ENCODE results near the gene SETD1A. TPM values are rescaled to one million over a fixed set of nuclear protein-coding genes. Genes with fewer than 3 reads are reported as not detected.
A peak's percentile ranks its signal among the peaks of the same experiment; 100 is the strongest.

SETD1A gene
- total and polyA plus RNA-seq, 2 donors (not counting 1 experiment from before 2014, with no cell fraction given) = 1.4 to 3.5 TPM

DNA sequence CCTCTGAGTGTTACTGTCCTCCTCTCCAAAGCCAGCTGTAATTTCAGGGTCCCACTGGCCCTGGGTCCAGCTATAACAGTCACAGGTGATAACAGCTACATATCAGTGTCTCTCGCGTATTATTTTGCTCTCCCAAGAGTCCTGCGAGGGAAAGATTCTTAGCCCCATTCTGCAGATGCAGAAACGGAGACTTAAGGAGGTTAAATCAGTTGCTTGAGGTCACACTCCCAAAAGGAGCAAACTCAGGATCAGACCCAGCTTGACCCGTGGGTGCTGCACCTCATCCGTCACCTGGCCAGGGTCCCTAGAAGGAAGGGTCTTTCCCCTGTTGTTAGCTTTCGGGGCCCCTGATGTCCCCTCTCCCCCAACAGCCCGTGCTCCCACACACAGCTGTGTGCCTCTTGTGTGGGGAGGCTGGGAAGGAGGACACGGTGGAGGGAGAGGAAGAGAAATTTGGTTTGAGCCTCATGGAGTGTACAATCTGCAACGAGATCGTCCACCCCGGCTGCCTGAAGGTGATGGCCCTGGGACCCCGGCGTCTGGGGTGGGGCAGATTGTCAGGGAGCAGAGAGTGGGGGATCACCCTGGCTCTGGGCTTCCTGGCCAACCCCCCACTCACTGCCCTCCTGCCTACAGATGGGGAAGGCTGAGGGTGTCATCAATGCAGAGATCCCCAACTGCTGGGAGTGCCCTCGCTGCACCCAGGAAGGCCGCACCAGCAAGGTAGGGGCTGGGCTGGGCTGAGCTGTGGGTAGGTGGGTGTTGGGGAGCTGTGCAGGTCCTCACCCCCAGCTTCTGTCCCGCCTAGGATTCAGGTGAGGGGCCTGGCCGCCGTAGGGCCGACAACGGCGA, 30.4 kb upstream of the SETD1A start:
- no peak overlapping the region for H3K9ac ChIP-seq (ENCODE audit: insufficient read depth, low read length)
- no peak overlapping the region for H2AFZ ChIP-seq (ENCODE audit: low read length)
- no peaks in the 10 kb centered on the region for H3K79me2 ChIP-seq (ENCODE audit: control insufficient read depth, insufficient read depth, low read length)
- DNase-seq (ENCODE audit: low read depth in 2 of 2) = no peak
- no peak for TF ChIP-seq CTCF (conservative IDR thresholded peaks at IDR 0.05 in 1 of 2, IDR thresholded peaks at IDR 0.05 in 1 of 2; ENCODE audit: low read depth in 1 of 2, low read length in 2 of 2)
- no peak for TF ChIP-seq EZH2 (IDR thresholded peaks at IDR 0.05; ENCODE audit: low read length, missing control alignments)
- H4K20me1 ChIP-seq (ENCODE audit: control insufficient read depth, extremely low read depth, insufficient read depth, low read length) = no peaks in the 10 kb centered on the region
- H3K27ac ChIP-seq (ENCODE audit: insufficient read depth, low read length) = no peak overlapping the region
- no peaks in the 10 kb centered on the region for H3K4me1 ChIP-seq (ENCODE audit: control insufficient read depth, extremely low read depth, insufficient read depth, low read length)
- H3K27me3 ChIP-seq (ENCODE audit: control insufficient read depth, insufficient read depth, low read length) = no peaks in the 10 kb centered on the region
- H3K4me2 ChIP-seq (ENCODE audit: extremely low read depth, insufficient read depth, low read length) = no peak overlapping the region
- no peak overlapping the region for H3K4me3 ChIP-seq (replicated peaks in 1 of 4; ENCODE audit: control extremely low read depth in 1 of 4, insufficient read depth in 1 of 4, low read depth in 3 of 4, low read length in 4 of 4)
- peaks cover 10% of the 10 kb centered on the region for H3K36me3 ChIP-seq (ENCODE audit: control insufficient read depth, insufficient read depth, low read length)
- H3K9me3 ChIP-seq (ENCODE audit: control insufficient read depth, insufficient read depth, low read depth, low read length) = no peaks in the 10 kb centered on the region

DNA sequence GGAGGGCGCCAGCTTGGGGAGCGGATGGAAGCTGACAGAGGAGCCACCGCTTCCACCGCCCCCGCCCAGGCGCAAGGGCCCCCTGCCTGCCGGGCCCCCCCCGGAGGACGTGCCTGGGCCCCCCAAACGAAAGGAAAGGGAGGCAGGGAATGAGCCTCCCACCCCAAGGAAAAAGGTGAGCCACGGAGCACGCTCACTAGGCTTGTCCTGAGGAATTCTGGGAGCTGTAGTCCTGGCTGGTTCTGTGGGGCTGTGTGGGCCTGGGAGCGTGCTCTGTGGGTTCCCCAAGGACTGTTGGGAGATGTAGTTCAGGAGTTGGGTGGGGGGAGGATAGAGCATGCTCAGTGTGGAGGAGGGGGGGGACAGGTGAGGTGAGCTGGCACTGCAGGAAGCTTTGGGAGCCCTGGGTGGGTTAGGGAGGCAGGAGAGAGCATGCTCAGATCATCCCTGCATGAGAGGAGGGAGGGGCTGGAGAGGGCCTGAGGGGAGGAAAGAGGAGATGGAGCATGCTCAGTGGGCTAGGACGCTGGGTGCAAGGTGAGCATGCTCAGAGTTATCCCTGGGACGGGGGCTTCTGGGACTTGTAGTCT, 29.7 kb upstream of the SETD1A start:
- Histone ChIP-seq H3K4me1 (ENCODE audit: control insufficient read depth, extremely low read depth, insufficient read depth, low read length) (no peaks in the 10 kb centered on the region), H3K9me3 (ENCODE audit: control insufficient read depth, insufficient read depth, low read depth, low read length) (no peaks in the 10 kb centered on the region), H3K79me2 (ENCODE audit: control insufficient read depth, insufficient read depth, low read length) (no peaks in the 10 kb centered on the region), H4K20me1 (ENCODE audit: control insufficient read depth, extremely low read depth, insufficient read depth, low read length) (no peaks in the 10 kb centered on the region), H3K4me3 (replicated peaks in 1 of 4; ENCODE audit: control extremely low read depth in 1 of 4, insufficient read depth in 1 of 4, low read depth in 3 of 4, low read length in 4 of 4) (no peak overlapping the region), H3K9ac (ENCODE audit: insufficient read depth, low read length) (no peak overlapping the region), H2AFZ (ENCODE audit: low read length) (no peak overlapping the region), H3K4me2 (ENCODE audit: extremely low read depth, insufficient read depth, low read length) (no peak overlapping the region), H3K36me3 (ENCODE audit: control insufficient read depth, insufficient read depth, low read length) (peaks cover 12% of the 10 kb centered on the region), H3K27me3 (ENCODE audit: control insufficient read depth, insufficient read depth, low read length) (no peaks in the 10 kb centered on the region), H3K27ac (ENCODE audit: insufficient read depth, low read length) (no peak overlapping the region)
- TF ChIP-seq CTCF (conservative IDR thresholded peaks at IDR 0.05 in 1 of 2, IDR thresholded peaks at IDR 0.05 in 1 of 2; ENCODE audit: low read depth in 1 of 2, low read length in 2 of 2) (no peak), EZH2 (IDR thresholded peaks at IDR 0.05; ENCODE audit: low read length, missing control alignments) (no peak)
- peak; percentile 39 to 42 for DNase-seq (ENCODE audit: low read depth in 2 of 2)

GRCh38 chr16:30928390-30928789, 29.2 kb upstream of the SETD1A start:
- Histone ChIP-seq H3K4me3 (replicated peaks in 1 of 4; ENCODE audit: control extremely low read depth in 1 of 4, insufficient read depth in 1 of 4, low read depth in 3 of 4, low read length in 4 of 4) (no peak overlapping the region), H3K9me3 (ENCODE audit: control insufficient read depth, insufficient read depth, low read depth, low read length) (no peaks in the 10 kb centered on the region), H3K9ac (ENCODE audit: insufficient read depth, low read length) (no peak overlapping the region), H3K27ac (ENCODE audit: insufficient read depth, low read length) (no peak overlapping the region), H3K4me1 (ENCODE audit: control insufficient read depth, extremely low read depth, insufficient read depth, low read length) (no peaks in the 10 kb centered on the region), H4K20me1 (ENCODE audit: control insufficient read depth, extremely low read depth, insufficient read depth, low read length) (no peaks in the 10 kb centered on the region), H3K36me3 (ENCODE audit: control insufficient read depth, insufficient read depth, low read length) (peaks cover 12% of the 10 kb centered on the region), H3K79me2 (ENCODE audit: control insufficient read depth, insufficient read depth, low read length) (no peaks in the 10 kb centered on the region), H3K4me2 (ENCODE audit: extremely low read depth, insufficient read depth, low read length) (no peak overlapping the region), H3K27me3 (ENCODE audit: control insufficient read depth, insufficient read depth, low read length) (no peaks in the 10 kb centered on the region), H2AFZ (ENCODE audit: low read length) (no peak overlapping the region)
- TF ChIP-seq EZH2 (IDR thresholded peaks at IDR 0.05; ENCODE audit: low read length, missing control alignments) (no peak), CTCF (conservative IDR thresholded peaks at IDR 0.05 in 1 of 2, IDR thresholded peaks at IDR 0.05 in 1 of 2; ENCODE audit: low read depth in 1 of 2, low read length in 2 of 2) (no peak)
- DNase-seq (ENCODE audit: low read depth in 2 of 2) = no peak
